ENCODE measurements around the gene EIF2A.

GRCh38 chr3:150613709-150614480 lies 67.3 kb downstream of the EIF2A start:
- TF ChIP-seq CTCF (IDR thresholded peaks at IDR 0.05): no peak
- TF ChIP-seq POLR2A (IDR thresholded peaks at IDR 0.05): no peak
